OCI-LY1 (cell line): Measurements from ENCODE around the gene SERF2.

Source experiments
- CTCF ChIP-seq: fragments of 200-600 bp; sonication (generic), shearing (Covaris generic); IDR thresholded peaks from 2 replicates; pipeline ENCODE4 v1.5.1; 2017; ENCODE audit warnings: mild to moderate bottlenecking, antibody characterized with exemption, low read length, moderate library complexity, mixed read lengths
- EZH2 ChIP-seq: fragments of 200-600 bp; sonication (generic), shearing (Covaris generic); IDR thresholded peaks from 2 replicates; pipeline ENCODE4 v1.8.0; 2017; ENCODE audit warnings: borderline replicate concordance, mixed run types, mild to moderate bottlenecking, antibody characterized with exemption, low read length, moderate library complexity, mixed read lengths

GRCh38 chr15:43762824-43763223 lies 29.3 kb upstream of the SERF2 start:
- TF ChIP-seq CTCF, result no peak
- TF ChIP-seq EZH2, result no peak
